ENCODE data around the gene SLC51B.
"Not testable (repeated sequence)": the region's sequence is repeated elsewhere in the genome, so short reads cannot be mapped to it uniquely, and the experiment has no call there.

Gene SLC51B

DNA sequence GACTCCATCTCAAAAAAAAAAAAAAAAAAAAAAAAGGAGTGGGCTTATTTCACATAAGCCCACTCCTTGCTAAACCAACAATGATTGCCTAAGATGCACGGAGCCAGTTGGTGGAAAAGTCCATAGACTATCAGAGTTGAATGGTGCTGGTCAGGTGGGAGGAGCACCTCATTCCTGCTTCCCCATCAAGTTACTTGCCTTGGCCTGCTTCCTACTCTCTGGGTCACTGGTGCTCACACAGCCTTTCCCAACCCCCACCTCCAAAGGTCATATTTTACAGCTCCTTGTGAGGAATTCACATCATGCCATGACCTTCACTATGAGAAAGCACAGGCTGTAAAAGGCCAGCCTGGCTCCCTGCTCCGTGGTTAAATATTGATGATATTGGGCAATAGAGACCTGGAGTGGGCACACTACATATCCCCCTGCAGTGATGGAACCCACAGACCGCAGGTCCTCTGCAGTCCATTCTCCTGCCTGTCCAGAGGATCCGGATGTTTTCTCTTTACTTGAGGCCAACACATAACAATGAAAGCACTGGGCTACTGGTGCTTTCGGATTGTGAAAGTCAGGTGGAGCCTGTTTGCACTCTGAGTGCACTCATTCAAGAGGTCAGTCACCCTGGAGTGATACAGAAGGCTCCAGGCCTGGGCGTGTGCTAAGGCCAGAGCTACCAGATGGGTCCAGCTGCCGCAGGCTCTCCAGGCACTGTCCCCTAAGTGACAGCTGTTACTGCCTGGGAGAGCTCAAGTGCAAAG is at the start of gene SLC51B:
Gene SLC51B (plus strand): TSS at position 664 of the 758 bp plus-strand sequence. CDS start 4,618 bp downstream, outside the sequence.
- DNase-seq: no peak

DNA sequence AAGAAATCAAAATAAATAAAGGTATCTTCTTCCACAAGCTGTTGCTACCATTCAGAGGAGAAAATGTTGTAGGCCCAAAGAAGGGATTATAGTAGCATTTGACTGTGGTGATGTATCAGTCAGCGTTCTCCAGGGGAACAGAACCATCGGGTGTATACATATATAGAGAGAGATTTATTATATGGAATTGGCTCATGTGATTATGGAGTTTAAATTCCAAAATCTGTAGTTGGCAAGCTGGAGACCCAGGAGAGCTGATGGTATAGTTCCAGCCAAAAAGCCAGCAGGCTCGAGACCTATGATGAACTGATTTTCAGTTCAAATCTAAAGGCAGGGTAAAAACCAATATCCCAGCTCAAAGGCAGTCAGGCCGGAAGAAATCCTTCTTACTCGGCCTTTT is 48.1 kb upstream of the SLC51B start:
- no peak for DNase-seq

- DNase-seq: no peak
These were observed 47.3 kb upstream of the SLC51B start for GRCh38 chr15:64997745-64998375.

DNA sequence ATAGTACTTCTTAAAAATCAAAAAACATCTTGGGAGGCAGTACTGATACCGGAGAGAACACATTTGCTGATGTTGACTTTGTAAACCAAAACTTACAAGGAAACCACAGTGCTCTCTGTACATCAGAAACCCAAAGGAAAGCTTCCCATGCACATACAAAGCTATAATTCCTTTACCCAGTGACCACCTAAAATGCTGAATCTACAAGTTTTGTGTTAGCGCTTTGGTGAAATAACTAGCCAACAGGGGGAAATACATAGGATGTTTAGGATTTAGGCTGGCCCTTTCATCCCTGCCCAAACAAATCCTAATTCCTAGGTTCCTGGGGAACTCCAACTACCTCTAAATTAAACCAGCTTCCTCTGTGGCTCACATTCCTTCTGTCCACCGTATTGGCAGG is 40.2 kb upstream of the SLC51B start:
- DNase-seq: no peak

DNA sequence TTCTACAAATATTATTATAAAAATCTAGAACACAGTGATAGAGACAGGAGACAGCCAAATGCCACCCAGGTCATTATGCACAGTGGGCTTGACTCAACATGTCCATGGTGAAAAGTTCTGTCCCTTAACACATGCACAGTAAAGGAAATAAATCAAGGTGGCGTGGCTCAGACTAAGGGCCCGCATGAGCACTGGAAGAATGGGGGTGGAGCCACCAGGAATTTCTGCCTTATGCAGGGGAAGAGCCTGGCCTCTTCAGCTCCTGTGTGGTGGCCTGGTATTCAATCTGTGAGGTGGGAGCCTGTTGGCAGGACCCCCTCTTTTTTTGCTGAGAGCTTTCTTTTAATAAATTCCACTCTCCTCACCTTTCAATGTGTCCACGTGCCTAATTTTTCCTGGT is 38.3 kb upstream of the SLC51B start:
- no peak for DNase-seq

- DNase-seq: peak; percentile 72
These were observed 36.2 kb upstream of the SLC51B start for GRCh38 chr15:65008983-65009382.

- not testable (repeated sequence) for DNase-seq
These were observed 34.0 kb upstream of the SLC51B start for GRCh38 chr15:65011198-65011597.

DNA sequence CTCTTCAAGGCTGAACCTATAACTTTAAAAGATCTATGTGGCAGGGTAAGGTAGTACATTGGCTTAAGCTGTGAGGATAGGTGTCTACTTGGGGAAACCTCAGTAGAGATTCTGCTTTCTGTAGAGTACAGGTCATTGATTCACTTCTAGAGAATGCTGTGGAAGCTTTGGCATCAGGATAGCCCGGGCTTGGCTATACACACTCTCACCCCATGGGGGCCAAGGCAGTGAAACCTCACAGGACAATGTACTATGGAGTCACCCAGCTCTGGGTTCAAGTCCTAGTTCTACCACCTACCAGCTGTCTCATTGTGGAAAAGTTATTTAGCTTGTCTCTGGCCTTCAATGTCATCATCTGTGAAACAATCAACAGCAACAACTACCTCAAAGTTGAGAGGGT is 24.8 kb upstream of the SLC51B start:
- peak; percentile 20 for DNase-seq

DNA sequence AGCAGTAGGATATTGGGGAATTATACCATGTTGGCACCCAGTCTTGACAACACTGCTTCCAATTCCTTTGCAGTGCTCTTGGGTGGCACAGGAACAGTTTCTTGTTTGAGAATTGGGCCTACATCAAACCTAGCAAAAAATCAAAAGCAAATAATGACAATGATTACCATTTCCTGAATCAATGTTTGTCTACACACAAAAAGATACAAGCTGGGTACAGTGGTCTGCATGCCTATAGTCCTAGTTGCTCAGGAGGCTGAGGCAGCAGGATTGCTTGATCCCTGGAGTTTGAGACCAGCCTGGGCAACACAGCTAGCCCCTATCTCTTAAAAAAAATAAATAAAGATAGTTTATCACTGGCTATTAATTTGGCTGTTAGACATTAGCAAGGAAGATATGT is 23.7 kb upstream of the SLC51B start:
- DNase-seq: no peak

DNA sequence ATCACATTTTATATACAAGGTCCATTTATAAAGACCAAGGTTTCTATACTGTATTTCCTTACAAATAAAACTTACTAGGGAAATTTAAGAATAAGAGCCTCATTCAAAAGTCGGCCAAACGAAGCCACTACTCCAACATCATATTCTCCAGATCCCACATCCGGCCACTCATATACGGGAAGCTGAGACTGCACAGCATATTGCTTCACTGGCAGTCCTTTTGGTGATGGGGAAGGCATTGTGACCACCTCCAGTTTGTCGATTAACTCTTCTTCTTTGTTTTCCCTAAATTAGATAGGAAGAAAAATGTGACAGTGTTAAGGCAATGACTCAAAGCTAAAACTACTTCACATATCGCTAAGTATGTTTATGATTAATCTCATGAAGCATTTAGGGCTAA is 18.4 kb upstream of the SLC51B start:
- no peak for DNase-seq

DNA sequence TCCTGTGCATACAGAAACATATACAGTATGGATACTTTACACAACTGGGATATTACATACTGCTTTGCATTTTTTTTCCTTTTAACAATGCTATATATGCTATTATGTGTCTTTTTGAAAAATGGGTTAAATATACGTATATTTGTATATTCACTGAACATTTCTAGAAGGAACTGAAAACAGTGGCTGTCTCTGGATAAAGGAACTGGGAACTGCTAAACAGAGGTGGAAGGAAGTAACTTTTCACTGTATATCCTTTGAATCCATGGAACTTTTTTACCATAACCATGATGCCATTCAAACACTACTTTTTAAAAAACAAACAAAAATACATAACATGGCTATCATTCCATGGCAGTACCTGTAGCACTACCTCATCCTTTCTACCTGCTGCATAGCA is 17.6 kb upstream of the SLC51B start:
- no peak for DNase-seq

GRCh38 chr15:65028338-65028737 is 16.8 kb upstream of the SLC51B start:
- peak; percentile 52 for DNase-seq

GRCh38 chr15:65028921-65029735 is 16.1 kb upstream of the SLC51B start, which contains the start of gene MTFMT:
Gene MTFMT, minus strand, starts transcription at chr15:65029639. Its CDS starts 26 bp downstream, at chr15:65029613.
- peak; percentile 96 for DNase-seq

DNA sequence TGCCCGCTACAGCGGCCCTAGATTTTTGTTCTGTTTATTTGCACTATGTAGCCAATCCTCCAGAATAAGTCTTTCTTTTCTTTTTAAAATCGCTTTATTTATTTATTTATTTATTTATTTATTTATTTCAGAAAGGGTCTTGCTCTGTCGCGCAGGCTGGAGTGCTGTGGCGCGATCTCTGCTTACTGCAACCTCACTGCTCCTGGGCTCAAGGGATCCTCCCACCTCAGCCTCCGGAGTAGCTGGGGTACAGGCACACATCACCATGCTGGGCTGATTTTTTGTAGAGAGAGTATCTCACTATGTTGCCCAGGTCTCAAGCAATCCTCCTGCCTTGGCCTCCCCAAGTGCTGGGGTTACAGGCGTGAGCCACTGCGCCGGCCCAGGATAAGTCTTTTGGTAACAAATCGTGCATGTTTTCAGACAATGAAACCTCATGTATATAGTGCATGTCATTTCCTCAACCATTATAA is 15.4 kb upstream of the SLC51B start:
- no peak for DNase-seq

GRCh38 chr15:65032801-65033537 is 12.2 kb upstream of the SLC51B start:
- peak; percentile 88 for DNase-seq

GRCh38 chr15:65033659-65034269 is 11.4 kb upstream of the SLC51B start:
- DNase-seq: peak; percentile 83

DNA sequence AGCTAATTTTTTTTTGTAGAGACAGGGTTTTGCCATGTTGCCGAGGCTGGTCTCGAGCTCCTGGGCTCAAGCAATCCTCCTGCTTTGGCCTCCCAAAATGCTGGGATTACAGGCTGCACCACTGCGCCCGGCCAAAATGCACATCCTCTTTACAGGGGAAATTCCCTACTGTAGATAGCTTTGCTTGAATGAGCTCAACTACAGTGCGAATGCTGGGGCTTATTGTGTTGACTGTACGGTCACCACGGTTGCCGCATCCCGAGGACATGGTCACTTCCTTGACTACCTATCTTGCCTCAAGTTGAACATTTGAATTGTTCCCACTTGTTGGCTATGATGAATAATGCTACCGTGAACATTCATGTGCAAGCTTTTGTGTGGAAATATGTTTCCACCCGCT is 10.5 kb upstream of the SLC51B start:
- no peak for DNase-seq

- DNase-seq: no peak
These were observed 7.9 kb upstream of the SLC51B start for GRCh38 chr15:65037309-65037708.

DNA sequence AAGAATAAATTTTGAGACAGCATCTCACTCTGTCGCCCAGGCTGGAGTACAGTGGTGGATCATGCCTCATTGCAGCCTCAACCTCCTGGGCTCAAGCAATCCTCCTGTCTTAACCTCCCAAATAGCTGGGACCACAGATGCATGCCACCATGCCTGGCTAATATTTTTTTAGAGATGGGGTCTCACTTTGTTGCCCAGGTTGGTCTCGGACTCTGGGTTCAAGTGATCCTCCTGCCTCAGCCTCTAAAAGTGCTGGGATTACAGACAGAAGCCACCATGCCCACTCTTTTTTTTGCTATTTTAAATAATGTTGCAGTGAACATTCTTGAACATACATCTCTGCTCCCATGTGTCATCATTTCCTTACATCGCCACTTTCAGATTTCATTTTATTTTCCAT is 6.8 kb upstream of the SLC51B start:
- no peak for DNase-seq

- DNase-seq: no peak
These were observed 6.4 kb upstream of the SLC51B start for GRCh38 chr15:65038836-65039235.

DNA sequence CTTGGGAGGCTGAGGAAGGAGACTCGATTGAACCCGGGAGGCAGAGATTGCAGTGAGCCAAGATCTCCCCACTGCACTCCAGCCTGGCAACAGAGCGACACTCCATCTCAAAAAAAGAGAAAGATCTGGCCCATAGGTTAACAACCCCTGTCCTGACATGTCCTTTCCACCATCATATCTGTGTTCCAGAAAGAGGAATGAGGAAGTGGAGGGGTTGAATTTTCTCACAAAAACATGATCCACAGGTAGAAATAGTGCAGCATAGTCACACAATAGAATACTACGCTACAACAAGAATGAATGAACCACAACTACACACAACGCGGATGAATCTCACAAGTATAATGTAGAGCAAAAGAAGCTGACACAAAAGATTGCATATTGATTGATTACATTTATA is 4.7 kb upstream of the SLC51B start:
- DNase-seq: no peak

DNA sequence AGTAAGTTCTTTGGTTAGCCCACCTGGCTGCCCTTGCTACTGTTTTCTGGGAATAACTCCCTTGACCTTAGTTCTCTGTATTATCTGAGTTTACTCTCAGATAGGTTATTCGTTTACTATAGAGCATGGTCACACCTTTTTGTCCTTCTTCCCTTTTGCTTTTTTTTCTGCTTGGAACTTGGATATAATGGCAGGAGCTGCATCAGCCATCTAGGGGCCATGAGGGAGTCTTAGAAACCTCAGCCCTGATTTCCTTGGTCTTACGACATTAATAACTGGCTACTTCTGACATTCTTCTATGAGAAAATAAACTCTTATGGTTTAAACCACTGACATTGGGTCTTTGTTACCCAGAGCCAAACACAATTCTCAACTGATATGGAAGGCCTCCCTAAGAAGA is 3.4 kb upstream of the SLC51B start:
- no peak for DNase-seq

All from hematopoietic multipotent progenitor cell treated with erythropoietin and hydrocortisone succinate and interleukin-3 and kit ligand, for 4 days (in vitro differentiated cells).